GM23338 (cell line): ENCODE measurements around the gene ARID3A. TPM values are rescaled to one million over a fixed set of nuclear protein-coding genes. Genes with fewer than 3 reads are reported as not detected.

Source experiments
- ATAC-seq: fragments of 200-7000 bp; cut with Tn5 transposase; 3 replicates; pipeline ENCODE4 v1.9.1; 2020
- DNase-seq: peaks from one replicate; pipeline ENCODE4 v3.0.0-alpha.2; 2015; ENCODE audit warnings: low spot score
- H2AFZ ChIP-seq: fragments of 200-600 bp; sonication (generic); 2 replicates; pipeline ENCODE4 v1.8.0; 2016; ENCODE audit warnings: antibody characterized with exemption, mild to moderate bottlenecking, moderate library complexity
- H3F3A ChIP-seq: fragments of 200-600 bp; sonication (generic); replicated peaks from 2 replicates; pipeline ENCODE4 v1.8.0; 2017; ENCODE audit warnings: antibody characterized with exemption, mixed run types, low read depth
- H3K27ac ChIP-seq: fragments of 200-600 bp; sonication (generic); 2 replicates; pipeline ENCODE4 v1.6.1; 2016; ENCODE audit warnings: low read depth
- H3K27me3 ChIP-seq: fragments of 200-600 bp; sonication (generic); 2 replicates; pipeline ENCODE4 v1.8.0; 2016; ENCODE audit warnings: mild to moderate bottlenecking, mixed run types, moderate library complexity; ENCODE audit not compliant: insufficient read depth
- H3K36me3 ChIP-seq: fragments of 200-600 bp; sonication (generic); 2 replicates; pipeline ENCODE4 v1.8.0; 2016; ENCODE audit warnings: mild to moderate bottlenecking; ENCODE audit not compliant: insufficient read depth
- H3K4me1 ChIP-seq: fragments of 200-600 bp; sonication (generic); 2 replicates; pipeline ENCODE4 v1.8.0; 2016; ENCODE audit warnings: mild to moderate bottlenecking, moderate library complexity; ENCODE audit not compliant: insufficient read depth
- H3K4me2 ChIP-seq: fragments of 200-600 bp; sonication (generic); 2 replicates; pipeline ENCODE4 v1.7.1; 2017; ENCODE audit warnings: mixed run types
- H3K4me3 ChIP-seq: fragments of 200-600 bp; sonication (generic); 2 replicates; pipeline ENCODE4 v1.6.1; 2016; ENCODE audit warnings: mixed run types
- H3K79me2 ChIP-seq: fragments of 200-600 bp; sonication (generic); replicated peaks from 2 replicates; pipeline ENCODE4 v1.8.0; 2017; ENCODE audit warnings: mild to moderate bottlenecking; ENCODE audit not compliant: insufficient read depth
- H3K9me2 ChIP-seq: fragments of 200-600 bp; sonication (generic); 2 replicates; pipeline ENCODE4 v1.8.0; 2017; ENCODE audit not compliant: insufficient read depth
- H4K20me1 ChIP-seq: fragments of 200-600 bp; sonication (generic); replicated peaks from 2 replicates; pipeline ENCODE4 v1.8.0; 2017; ENCODE audit warnings: mild to moderate bottlenecking; ENCODE audit not compliant: insufficient read depth
- H3K27ac Mint-ChIP-seq: 2 replicates; pipeline ENCODE4 v1.8.0; 2020; ENCODE audit warnings: inconsistent platforms, mild to moderate bottlenecking, moderate library complexity, mixed read lengths
- H3K27me3 Mint-ChIP-seq: 3 replicates; pipeline ENCODE4 v1.8.0; 2022; ENCODE audit warnings: low read depth, mild to moderate bottlenecking, moderate library complexity, mixed read lengths, inconsistent platforms; ENCODE audit not compliant: insufficient read depth, poor library complexity
- H3K36me3 Mint-ChIP-seq: 3 replicates; pipeline ENCODE4 v1.8.0; 2021; ENCODE audit warnings: low read depth, mild to moderate bottlenecking, inconsistent platforms, moderate library complexity, mixed read lengths
- H3K4me1 Mint-ChIP-seq: 3 replicates; pipeline ENCODE4 v1.8.0; 2020; ENCODE audit warnings: mild to moderate bottlenecking, inconsistent platforms, mixed read lengths
- H3K4me3 Mint-ChIP-seq: 3 replicates; pipeline ENCODE4 v1.8.0; 2021; ENCODE audit warnings: moderate library complexity, mild to moderate bottlenecking, inconsistent platforms, mixed read lengths
- H3K9me3 Mint-ChIP-seq: 3 replicates; pipeline ENCODE4 v1.8.0; 2020; ENCODE audit warnings: moderate library complexity, mild to moderate bottlenecking, inconsistent platforms, mixed read lengths
- CREB1 ChIP-seq: fragments of 250-450 bp; sonication (Bioruptor Pico); IDR thresholded peaks from 2 replicates; pipeline ENCODE4 v1.5.0; 2020; ENCODE audit warnings: low read depth, mild to moderate bottlenecking, moderate library complexity
- JUNB ChIP-seq: IDR thresholded peaks from one replicate; pipeline ENCODE4 v1.6.1; 2016; ENCODE audit warnings: antibody characterized with exemption; ENCODE audit not compliant: unreplicated experiment
- NANOG ChIP-seq: IDR thresholded peaks from 2 replicates; pipeline ENCODE4 v1.6.1; 2016; ENCODE audit warnings: antibody characterized with exemption, borderline replicate concordance
- POLR2AphosphoS5 ChIP-seq: IDR thresholded peaks from 2 replicates; pipeline ENCODE4 v1.6.1; 2016; ENCODE audit warnings: antibody characterized with exemption, low read depth
- STAT1 ChIP-seq: IDR thresholded peaks from one replicate; pipeline ENCODE4 v1.6.1; 2016; ENCODE audit warnings: antibody characterized with exemption; ENCODE audit not compliant: unreplicated experiment
- ZNF331 ChIP-seq: fragments of 250-450 bp; sonication (Bioruptor Pico); IDR thresholded peaks from 2 replicates; pipeline ENCODE4 v1.5.0; 2020; ENCODE audit warnings: low read depth, mild to moderate bottlenecking, moderate library complexity
- polyA plus RNA-seq: library from polyadenylated mRNA; unstranded; fragments of >200 nt; fragmentation: Nextera tagmentation; extraction: Ambion mirVana; gene quantifications from 2 replicates; pipeline ENCODE4 v1.2.1, GENCODE V29; 2016
- total RNA-seq: library from RNA; depleted of rRNA; stranded (reverse); fragments of >200 nt; shearing (Covaris generic); gene quantifications from 2 replicates; pipeline ENCODE4 v1.2.3, GENCODE V29; 2014
- TF ChIP-seq, protein P1 (sequence below): IDR thresholded peaks from one replicate; pipeline ENCODE4 v1.6.1; 2018; ENCODE audit warnings: antibody characterized with exemption; ENCODE audit not compliant: unreplicated experiment
- TF ChIP-seq, protein P2 (sequence below): IDR thresholded peaks from 2 replicates; pipeline ENCODE4 v1.6.1; 2016; ENCODE audit warnings: antibody characterized with exemption

ARID3A gene
- total and polyA plus RNA-seq, 2 experiments from 2014 or later, result 33.6 to 51.6 TPM

DNA sequence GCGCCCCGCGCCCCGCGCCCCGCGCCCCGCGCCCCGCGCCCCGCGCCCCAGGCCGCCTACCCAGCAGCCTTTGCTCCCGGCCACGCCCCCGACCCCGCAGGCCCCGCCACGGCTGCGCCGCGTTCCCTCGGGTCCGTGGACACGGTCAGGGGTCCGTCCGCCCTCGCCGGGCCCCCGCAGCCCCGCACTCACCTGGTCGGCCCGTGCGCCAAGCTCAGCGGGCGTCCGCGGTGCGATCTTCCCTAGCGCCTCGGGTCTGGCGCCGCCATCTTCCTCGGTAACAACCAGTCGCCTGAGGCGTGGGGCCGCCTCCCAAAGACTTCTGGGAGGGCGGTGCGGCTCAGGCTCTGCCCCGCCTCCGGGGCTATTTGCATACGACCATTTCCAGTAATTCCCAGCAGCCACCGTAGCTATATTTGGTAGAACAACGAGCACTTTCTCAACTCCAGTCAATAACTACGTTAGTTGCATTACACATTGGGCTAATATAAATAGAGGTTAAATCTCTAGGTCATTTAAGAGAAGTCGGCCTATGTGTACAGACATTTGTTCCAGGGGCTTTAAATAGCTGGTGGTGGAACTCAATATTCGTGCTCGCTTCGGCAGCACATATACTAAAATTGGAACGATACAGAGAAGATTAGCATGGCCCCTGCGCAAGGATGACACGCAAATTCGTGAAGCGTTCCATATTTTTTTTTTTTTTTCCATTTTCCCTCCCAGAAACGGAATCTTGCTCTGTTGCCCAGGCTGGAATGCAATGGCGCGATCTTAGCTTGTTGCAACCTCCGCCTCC lies 32.7 kb upstream of the ARID3A start, which contains the start of the genes MED16 and RNU6-9 (continued):
- no peak for TF ChIP-seq ZNF331 (CRISPR knock-in tag)
- no peak for TF ChIP-seq JUNB
- peak; percentile 72 for TF ChIP-seq POLR2AphosphoS5
- TF ChIP-seq STAT1, result no peak

DNA sequence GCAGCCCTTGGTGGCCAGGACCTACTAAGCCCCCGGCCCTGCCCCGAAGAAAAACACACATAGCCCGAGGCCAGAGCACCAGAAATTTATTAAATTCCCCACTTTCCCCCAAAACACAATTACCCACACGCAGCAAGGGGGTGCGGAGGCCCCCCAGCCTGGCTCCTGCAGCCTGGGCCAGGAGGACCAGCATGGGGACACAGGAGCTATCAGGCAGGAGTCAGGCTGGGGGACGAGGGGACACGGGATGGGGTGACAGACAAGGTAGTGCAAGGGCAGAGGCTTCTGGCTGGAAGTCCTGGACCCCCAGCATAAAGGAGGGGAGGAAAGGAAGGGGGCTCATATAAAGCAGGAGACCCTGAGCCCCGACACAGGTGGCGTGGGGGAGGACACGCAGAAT lies 29.4 kb upstream of the ARID3A start:
- no peak for TF ChIP-seq CREB1 (CRISPR knock-in tag)
- TF ChIP-seq, protein P1, sequence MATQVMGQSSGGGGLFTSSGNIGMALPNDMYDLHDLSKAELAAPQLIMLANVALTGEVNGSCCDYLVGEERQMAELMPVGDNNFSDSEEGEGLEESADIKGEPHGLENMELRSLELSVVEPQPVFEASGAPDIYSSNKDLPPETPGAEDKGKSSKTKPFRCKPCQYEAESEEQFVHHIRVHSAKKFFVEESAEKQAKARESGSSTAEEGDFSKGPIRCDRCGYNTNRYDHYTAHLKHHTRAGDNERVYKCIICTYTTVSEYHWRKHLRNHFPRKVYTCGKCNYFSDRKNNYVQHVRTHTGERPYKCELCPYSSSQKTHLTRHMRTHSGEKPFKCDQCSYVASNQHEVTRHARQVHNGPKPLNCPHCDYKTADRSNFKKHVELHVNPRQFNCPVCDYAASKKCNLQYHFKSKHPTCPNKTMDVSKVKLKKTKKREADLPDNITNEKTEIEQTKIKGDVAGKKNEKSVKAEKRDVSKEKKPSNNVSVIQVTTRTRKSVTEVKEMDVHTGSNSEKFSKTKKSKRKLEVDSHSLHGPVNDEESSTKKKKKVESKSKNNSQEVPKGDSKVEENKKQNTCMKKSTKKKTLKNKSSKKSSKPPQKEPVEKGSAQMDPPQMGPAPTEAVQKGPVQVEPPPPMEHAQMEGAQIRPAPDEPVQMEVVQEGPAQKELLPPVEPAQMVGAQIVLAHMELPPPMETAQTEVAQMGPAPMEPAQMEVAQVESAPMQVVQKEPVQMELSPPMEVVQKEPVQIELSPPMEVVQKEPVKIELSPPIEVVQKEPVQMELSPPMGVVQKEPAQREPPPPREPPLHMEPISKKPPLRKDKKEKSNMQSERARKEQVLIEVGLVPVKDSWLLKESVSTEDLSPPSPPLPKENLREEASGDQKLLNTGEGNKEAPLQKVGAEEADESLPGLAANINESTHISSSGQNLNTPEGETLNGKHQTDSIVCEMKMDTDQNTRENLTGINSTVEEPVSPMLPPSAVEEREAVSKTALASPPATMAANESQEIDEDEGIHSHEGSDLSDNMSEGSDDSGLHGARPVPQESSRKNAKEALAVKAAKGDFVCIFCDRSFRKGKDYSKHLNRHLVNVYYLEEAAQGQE, result no peak
- Mint-ChIP-seq H3K27me3 (peaks cover 19% of the 10 kb centered on the region), H3K4me3 (no peak overlapping the region)

DNA sequence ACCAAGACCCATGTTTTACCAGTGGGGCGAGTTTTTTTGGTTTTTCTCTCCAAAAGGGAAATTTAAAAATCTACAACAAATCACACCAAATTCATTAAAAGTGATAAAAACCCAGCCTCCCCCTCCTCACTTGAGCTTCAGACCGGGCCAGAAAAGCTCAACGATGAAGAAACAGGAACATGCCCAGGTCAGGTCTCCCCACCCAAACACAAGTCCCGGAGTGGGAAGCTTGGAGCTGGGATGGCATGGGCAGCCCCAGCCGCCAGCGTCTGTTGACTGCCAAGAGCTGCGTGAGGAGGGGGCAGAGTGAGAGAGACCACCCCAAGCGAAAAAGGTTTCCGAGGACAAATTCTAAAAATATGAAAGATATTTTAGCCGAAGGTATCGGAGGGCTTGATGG lies 28.8 kb upstream of the ARID3A start:
- Mint-ChIP-seq H3K4me1 (peaks cover 5% of the 10 kb centered on the region), H3K9me3 (peaks cover 3% of the 10 kb centered on the region; the same call in 1 of the 3 replicates), H3K27me3 (peaks cover 19% of the 10 kb centered on the region), H3K4me3 (no peak overlapping the region), H3K36me3 (peaks cover 15% of the 10 kb centered on the region), H3K27ac (no peak overlapping the region)
- Histone ChIP-seq H3K36me3 (no peaks in the 10 kb centered on the region), H3K27me3 (no peaks in the 10 kb centered on the region), H3K4me3 (no peak overlapping the region), H3F3A (peaks cover 3% of the 10 kb centered on the region), H3K27ac (no peak overlapping the region), H3K9me2 (no peaks in the 10 kb centered on the region), H3K4me2 (no peak overlapping the region), H3K4me1 (peaks cover 3% of the 10 kb centered on the region; the same call in 1 of the 2 replicates), H2AFZ (no peak overlapping the region), H3K79me2 (no peaks in the 10 kb centered on the region; the same call in 1 of the 2 replicates), H4K20me1 (peaks cover 2% of the 10 kb centered on the region; the same call in 1 of the 2 replicates)
- no peak for DNase-seq
- no peak for ATAC-seq
- TF ChIP-seq NANOG, result no peak
- TF ChIP-seq, protein P2, sequence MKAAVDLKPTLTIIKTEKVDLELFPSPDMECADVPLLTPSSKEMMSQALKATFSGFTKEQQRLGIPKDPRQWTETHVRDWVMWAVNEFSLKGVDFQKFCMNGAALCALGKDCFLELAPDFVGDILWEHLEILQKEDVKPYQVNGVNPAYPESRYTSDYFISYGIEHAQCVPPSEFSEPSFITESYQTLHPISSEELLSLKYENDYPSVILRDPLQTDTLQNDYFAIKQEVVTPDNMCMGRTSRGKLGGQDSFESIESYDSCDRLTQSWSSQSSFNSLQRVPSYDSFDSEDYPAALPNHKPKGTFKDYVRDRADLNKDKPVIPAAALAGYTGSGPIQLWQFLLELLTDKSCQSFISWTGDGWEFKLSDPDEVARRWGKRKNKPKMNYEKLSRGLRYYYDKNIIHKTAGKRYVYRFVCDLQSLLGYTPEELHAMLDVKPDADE, result no peak

More for the DNA sequence above, 29.4 kb upstream of the ARID3A start:
- no peak overlapping the region for H3K4me2 ChIP-seq
- H2AFZ ChIP-seq, result no peak overlapping the region
- H3K36me3 ChIP-seq, result no peaks in the 10 kb centered on the region
- Mint-ChIP-seq H3K27ac (no peak overlapping the region), H3K4me1 (peaks cover 5% of the 10 kb centered on the region), H3K9me3 (peaks cover 3% of the 10 kb centered on the region; the same call in 1 of the 3 replicates), H3K36me3 (peaks cover 15% of the 10 kb centered on the region)
- no peak overlapping the region for H3K4me3 ChIP-seq
- ATAC-seq (no peak), DNase-seq (no peak)
- no peak overlapping the region for H3K27ac ChIP-seq
- H3K4me1 ChIP-seq, result peaks cover 3% of the 10 kb centered on the region; the same call in 1 of the 2 replicates
- peaks cover 3% of the 10 kb centered on the region for H3F3A ChIP-seq
- no peaks in the 10 kb centered on the region for H3K27me3 ChIP-seq
- H3K79me2 ChIP-seq, result no peaks in the 10 kb centered on the region; the same call in 1 of the 2 replicates
- no peaks in the 10 kb centered on the region for H3K9me2 ChIP-seq
- peaks cover 2% of the 10 kb centered on the region; the same call in 1 of the 2 replicates for H4K20me1 ChIP-seq
